HG03520 (cell line): ENCODE data around the gene CALML5.

Experiments
- ATAC-seq: cut with Tn5 transposase; IDR thresholded peaks from one replicate; pipeline ENCODE4 v1.9.1; 2021; ENCODE audit warnings: mild to moderate bottlenecking, moderate library complexity; ENCODE audit not compliant: unreplicated experiment

The CALML5 gene

GRCh38 chr10:5467634-5468255 lies 31.6 kb downstream of the CALML5 start:
- ATAC-seq = no peak

GRCh38 chr10:5467207-5467535 lies 32.2 kb downstream of the CALML5 start:
- ATAC-seq = no peak

DNA sequence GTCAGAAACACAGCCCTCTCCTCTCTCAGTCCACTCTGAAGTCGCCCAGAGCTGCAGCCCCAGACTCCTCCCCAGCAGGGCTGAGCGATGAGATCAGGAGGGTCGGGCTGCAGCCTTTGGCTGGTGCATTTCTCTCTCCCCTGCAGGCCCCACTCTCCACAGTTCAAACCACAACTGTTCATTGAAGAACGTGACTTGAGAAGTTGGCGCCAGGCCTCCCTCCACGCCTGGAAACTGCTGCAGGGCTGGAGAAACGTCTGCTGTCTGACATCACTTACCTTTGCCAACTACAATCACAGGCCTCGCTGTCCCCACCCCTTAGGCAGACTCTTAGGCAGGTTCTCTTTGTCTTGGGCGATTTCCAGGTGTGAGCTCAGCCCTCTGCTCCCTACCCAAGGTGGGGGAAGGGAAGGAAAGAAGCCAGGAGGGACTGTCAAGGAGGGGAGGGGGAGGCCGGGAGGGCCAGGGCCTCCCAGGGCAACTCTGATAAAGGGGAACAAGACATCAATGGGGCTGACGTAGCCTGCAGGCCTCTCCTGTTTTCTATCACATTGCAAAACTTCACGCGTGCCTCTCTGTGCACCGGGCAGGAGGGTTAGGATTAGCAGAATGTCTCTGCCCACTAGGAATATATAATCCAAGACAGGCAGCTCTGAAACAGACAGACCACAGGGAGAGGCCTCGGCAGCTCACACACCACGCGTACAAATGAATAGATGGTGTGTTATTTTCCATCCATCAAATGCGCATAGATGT lies 32.7 kb downstream of the CALML5 start:
- no peak for ATAC-seq

GRCh38 chr10:5465976-5466450 lies 33.4 kb downstream of the CALML5 start:
- ATAC-seq = no peak

GRCh38 chr10:5464546-5464945 lies 34.8 kb downstream of the CALML5 start:
- ATAC-seq = no peak

GRCh38 chr10:5462841-5463293 lies 36.5 kb downstream of the CALML5 start:
- ATAC-seq = no peak

GRCh38 chr10:5461914-5462840 lies 37.2 kb downstream of the CALML5 start:
- no peak for ATAC-seq

DNA sequence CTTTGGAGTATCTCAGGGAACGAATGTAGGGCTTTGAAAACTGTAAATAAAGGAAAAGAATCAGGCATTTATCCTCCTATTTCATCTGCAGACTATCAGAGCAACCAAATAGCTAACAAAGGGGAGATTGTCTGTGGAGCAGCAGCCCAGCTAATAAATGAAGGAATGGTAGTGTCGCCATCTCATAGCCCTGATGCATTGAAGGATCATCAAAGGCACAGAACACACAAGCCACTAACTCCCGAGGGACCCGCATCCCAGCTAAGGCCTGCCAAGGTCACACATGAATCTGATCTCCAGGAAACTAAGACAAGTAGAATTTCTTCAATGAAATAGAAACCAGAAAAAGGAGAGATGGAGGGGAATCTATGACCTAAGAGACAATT lies 38.2 kb downstream of the CALML5 start:
- ATAC-seq = no peak

GRCh38 chr10:5460468-5461202 lies 38.7 kb downstream of the CALML5 start:
- ATAC-seq = no peak

DNA sequence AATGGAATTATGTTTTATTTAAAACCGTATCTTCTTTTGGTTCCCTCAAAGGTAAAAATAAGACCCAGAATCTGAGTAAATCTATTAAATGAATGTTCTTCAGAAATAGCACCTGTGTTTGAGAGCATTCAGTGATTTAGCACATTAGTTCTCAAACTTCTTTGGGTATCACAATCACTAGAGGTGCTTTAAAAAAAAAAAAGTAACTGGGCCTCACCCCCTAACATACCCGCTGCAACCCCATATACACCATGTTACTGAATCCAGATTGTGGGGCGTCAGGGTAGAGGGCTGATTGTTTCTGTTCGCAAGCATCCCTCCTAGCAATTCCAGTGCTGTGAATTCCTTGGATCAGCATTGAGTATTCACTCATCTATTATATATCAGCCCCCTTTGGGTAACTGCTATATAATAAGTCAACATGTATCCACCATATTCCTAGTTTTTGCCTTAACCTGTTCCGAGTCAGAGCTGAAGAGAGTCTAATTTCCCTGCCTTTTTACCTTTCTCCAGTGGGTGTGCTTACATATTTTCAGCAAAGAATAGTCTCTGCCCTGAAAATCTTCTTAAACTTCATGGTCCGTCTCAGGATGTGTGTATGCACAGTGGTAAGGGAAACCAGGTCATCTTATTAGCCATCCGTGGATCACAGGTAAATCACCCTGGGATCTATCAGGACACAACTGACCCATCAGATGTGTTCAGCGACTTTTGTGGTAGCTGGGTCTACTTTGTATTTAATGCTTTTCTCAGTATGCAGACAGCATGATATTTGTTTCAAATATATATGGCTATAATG lies 40.2 kb downstream of the CALML5 start:
- ATAC-seq = no peak

GRCh38 chr10:5458425-5458824 lies 40.9 kb downstream of the CALML5 start:
- ATAC-seq = no peak

GRCh38 chr10:5457741-5458140 lies 41.6 kb downstream of the CALML5 start:
- no peak for ATAC-seq

DNA sequence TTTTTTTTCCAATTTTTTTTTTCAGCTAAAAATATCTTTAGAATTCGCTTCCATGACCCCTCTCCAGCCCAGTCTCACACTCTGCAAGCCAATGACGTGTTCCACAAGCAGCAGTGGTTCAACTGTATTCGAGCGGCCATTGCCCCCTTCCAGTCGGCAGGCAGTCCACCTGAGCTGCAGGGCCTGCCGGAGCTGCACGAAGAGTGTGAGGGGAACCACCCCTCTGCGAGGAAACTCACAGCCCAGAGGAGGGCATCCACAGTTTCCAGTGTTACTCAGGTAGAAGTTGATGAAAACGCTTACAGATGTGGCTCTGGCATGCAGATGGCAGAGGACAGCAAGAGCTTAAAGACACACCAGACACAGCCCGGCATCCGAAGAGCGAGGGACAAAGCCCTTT lies 42.8 kb downstream of the CALML5 start:
- no peak for ATAC-seq

GRCh38 chr10:5453749-5454489 lies 45.5 kb downstream of the CALML5 start:
- no peak for ATAC-seq

- no peak for ATAC-seq
Observed at GRCh38 chr10:5450605-5451384, 48.6 kb downstream of the CALML5 start.

DNA sequence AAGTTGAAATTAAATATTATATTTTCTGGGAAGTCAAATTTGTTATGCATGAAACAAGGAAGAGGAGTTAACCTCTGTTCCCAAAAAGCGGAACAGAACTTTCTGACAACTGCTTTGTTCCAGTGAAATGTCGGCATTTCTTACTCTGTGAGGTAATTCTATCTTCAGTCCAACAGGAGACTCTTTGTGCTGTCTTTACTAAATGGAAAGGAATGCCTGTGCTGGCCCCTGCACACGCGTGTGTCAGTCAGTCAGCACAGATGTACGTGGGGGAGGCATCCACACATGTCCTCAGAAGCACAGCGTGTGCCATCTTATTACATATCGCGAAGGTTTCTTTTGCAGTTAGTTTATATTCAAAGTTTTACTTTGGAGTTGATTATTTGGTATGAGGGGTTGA lies 49.5 kb downstream of the CALML5 start:
- no peak for ATAC-seq

GRCh38 chr10:5449227-5449626 lies 50.1 kb downstream of the CALML5 start:
- ATAC-seq = no peak
